NCI-H774 (cell line): ENCODE results near the gene ROBO1.

Experiments
- DNase-seq: peaks from one replicate; lab custom pipeline; 2025; lab: John Stamatoyannopoulos, UW

The ROBO1 gene

DNA sequence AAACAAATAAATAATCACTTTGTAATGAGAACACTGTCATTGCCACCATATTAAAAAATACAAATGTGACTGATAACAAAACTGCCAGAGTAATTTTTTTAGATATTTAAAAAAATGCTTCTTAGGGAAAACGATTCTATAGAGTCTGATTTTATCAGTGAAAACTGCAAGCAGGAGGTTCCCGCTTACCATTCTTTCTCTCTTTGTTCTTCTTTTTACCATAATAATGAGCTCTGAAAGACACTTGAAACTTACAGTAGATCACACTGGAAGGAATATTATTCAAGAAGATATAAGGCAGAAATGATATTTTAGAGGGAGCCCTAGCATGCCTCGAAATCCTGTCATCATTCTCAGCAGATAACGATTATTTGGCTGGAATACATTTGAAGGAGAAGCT, 701.3 kb downstream of the ROBO1 start:
- no peak for DNase-seq

DNA sequence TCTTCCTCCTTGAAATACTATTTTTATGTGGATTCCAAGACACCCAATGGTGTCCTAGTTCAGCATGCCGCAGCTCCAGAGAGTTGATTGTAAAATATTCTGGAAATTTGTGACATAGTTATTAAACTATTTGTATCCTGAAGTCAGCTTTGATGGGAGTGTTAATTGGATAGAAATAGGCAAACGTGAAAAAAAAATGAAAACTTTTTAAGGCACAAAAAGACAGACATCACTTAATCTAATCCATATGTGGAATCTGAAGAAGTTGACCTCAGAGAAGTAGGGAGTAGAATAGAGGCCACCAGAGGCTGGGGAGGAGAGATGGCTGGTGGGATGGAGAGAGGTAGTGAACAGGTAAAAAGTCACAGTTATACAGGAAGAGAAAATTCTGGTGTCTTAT, 704.2 kb downstream of the ROBO1 start:
- no peak for DNase-seq

DNA sequence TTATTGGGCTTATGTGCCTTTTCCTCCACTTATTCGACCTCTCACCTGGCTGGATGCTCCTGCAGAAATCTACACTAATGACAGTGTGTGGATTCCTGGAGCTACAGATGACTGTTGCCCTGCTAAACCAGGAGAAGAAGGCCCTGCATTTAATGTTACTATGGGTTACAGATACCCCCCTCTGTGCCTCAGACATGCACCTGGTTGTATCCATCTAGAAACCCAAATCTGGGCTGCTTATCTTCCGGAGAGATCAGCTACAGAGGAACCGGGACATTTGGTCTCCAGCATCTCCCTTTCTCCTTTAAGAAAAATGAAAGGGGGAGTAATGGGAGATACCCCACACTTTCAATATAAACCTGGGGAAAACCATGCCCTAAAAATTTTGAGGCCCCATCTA, 710.0 kb downstream of the ROBO1 start:
- DNase-seq = no peak

DNA sequence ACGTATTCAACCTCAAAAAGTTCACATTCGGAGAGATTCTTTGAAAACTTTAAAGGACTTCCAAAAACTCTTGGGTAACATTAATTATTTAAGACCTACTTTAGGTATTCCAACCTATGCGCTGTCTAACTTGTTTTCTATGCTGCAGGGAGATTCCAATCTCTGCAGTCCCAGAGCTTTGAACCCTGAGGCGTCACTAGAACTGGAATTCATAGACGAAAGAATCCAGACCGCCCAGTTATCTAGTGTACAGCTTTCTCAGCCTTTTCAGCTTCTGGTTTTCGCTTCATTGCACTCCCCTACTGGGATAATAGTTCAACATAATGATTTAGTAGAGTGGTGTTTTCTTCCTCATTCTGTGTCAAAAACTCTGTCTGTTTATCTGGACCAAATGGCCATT, 711.3 kb downstream of the ROBO1 start:
- no peak for DNase-seq

DNA sequence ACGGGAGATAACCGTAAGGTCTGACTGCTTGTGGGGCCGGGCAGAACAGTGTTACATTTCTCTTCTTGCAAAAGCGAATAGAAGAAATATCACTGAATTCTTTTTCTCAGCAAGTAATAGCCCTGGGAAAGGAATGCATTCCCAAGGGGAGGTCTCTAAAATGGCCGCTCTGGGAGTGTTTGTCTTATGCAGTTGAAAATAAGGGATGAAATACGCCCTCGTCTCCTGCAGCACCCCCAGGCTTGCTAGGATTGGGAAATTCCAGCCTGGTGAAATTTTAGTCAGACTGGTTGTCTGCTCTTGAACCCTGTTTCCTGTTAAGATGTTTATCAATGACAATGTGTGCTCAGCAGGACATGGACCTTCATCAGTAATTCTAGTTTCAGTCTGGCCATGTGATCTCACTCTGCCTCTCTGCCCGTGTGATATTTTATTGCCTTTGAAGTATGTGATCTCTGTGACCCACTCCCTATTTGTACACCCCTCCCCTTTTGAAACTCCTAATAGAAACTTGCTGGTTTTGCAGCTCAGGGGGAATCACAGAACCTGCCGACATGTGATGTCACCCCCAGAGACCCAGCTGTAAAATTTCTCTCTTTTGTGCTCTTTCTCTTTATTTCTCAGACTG, 715.6 kb downstream of the ROBO1 start:
- no peak for DNase-seq

DNA sequence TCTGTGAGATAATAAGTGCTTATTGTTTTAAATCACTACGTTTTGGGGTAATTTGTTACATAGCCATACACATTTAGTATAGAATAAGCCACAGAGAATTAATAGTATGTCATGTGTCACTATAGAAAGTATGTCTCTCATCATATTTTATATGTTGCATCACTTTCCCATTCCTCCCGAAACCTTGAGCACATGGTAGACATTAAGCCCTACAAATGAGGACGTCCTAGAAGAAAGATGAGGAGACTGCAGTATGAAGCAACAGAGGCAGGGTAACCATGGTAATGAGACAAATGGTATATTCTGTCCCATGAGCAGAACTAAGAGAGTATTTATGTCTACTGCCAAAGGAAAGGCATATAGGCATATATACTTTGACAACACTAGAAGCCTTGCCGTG, 720.2 kb downstream of the ROBO1 start:
- no peak for DNase-seq

DNA sequence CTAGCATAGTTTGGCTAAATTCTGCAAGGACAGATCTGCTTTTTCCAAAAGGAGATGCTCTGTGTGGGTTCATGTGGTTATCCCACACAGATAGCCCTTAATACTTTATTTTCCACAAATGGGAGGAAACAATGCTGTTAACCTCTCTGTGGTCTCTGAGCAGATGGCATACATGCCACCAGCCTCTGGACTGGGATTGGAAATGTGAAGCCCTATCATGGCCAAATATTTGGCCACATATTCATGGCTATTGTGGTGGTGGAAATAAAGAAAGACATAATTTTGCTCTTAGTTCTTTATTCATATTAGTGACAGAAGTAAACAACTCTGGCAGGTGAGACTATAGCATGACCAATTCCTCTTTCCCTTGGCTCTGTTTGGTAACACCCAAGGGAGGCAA, 726.2 kb downstream of the ROBO1 start:
- DNase-seq = no peak

DNA sequence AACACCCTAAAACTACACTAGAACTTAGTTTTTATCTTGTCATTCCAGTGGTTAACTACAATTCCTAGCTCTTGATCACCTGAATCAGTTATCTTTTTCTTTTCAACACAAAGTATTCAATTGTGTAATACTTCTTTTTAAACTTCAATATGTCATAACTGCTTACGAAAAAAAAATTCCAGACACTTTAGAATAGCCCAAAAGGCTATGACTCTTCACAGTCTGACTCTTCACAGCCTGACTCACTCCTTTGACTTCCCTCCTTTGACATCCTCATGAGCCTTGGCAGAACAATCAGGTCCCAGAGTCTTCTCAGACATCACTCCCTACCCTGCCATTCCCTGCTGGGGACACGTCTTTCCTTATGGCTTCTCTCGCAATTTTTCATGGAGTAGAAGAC, 727.1 kb downstream of the ROBO1 start:
- DNase-seq = no peak

DNA sequence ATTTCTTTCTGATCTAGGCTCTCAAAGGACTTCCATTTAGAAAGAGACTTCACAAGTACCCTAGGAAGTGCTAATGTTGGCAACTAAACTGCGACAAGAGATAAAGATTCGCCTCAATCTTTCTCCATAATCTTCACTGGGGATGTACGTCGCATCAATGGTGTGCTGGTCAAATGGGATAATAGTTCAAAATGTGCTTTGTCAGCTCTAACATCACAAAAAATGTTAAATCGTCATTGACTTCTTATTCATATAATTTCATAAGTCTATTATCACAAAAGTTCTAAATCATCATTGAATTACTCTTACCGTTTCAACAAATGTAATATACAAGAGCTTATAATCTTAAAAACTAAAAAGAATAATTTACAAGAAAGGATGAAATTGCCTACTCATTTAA, 727.7 kb downstream of the ROBO1 start:
- DNase-seq = no peak

DNA sequence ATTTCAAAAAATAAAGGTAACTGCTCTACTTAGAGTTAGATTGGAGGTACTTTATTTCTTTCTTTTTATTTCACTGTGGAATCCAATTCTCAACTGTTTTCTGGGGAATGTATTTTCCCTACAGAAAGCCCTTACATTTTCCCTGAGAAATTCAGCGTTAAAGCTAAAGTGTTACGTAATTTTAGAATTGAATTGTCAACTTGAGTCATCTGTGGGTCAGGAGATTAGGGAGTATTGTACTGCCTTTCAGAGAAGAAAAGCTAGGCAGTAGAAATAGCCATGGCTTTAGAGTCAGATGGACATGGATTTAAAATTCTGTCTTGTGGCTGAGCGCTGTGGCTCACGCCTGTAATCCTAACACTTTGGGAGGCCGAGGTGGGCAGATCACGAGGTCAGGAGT, 728.6 kb downstream of the ROBO1 start:
- no peak for DNase-seq

DNA sequence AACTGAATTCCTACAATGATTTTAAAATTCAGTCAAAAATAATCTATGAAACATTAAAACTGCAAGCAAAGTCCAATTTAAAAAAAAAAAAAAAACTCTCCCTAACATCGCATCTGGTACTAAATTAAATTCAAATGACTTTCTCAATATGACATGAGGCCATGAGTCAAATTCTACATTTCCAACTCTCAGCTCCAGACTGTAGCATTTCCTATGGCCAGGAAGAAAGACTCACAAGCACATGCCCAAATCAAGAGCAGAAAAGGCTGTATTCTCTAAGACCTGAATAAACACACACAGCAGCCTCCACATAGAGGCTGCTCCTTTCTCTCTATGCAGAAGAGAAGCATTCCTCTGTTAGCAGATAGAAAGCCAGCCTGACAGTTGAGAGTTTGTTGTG, 729.2 kb downstream of the ROBO1 start:
- DNase-seq = no peak

DNA sequence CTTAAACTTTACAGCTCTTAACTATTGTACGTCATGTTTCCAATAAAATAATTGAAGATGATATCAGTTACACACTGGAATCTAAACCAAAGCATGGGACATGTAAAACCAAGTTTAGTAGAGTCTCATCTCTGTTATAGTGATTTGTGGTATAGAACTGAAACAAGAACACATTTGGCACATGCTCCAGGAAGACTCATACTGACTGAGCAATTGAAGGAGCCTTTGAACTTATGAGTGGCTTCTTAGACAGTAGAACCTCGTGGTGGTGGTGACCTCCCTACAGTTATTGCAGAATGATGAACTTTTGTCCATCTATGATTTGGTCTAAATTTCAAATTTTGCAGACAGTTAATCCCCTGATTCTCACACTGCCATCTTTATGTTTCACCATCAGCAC, 729.7 kb downstream of the ROBO1 start:
- DNase-seq = no peak

DNA sequence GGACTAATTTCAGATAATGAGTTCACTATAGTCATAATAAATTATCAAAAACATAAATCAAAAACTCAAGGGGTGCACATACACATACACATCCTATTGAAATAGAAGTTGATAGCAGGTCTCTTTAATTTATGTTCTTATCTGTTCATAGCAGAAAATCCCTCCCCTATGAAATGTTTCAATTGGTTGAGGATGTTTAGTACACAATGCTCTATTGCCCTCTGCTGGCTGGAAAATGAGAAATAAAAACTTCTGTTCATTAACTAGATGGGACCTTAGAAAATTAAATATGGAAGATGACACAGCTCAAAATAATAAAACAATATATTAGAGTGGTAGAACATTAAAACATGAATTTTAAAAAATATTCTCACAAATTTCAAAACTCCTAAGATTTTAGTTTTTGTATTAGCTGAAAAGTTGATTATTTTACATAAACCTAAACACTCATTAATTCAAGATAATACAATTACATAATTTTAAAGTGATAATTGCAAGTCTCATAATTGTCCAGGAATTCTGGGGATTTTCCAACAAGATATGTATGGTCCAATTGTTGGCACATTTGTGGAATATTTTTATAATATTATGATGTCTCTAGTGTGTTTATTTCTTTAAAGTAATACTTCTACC, 735.0 kb downstream of the ROBO1 start:
- peak; percentile 24 for DNase-seq

DNA sequence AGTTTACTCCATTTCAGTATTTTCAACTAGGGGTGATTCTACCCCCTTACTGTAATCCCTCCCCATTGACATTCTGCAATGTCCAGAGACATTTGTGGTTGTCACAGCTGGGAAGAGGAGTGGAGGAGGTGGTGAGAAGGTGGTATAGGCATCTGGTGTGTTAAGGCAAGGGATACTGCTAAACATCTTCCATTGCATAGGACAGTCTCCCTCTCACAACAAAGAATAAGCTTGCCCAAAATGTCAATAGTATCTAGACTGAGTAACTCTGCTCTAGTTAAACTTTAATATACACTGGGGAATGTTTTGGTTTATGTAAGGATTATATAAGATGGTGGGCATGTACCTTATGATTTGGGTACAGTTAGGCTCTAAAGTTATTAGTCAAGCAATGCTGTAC, 737.6 kb downstream of the ROBO1 start:
- no peak for DNase-seq

DNA sequence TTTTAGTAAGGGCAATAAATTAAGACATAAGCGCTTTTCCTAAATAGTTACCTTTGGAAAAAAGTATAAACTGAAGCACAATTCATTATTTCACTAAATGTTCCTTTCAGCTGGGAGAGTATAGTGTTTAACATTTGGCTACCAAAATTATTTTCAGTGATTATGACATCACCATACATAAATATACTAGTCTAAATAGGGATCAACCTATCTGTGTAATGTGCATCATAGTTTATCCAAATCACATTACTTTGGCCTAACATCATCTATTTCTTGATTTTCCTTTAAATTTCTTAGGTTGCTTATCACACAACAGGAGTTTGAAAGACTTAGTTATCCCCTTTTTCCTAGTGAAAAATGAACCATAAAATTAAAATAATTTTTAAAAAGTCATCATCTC, 738.9 kb downstream of the ROBO1 start:
- DNase-seq = no peak

DNA sequence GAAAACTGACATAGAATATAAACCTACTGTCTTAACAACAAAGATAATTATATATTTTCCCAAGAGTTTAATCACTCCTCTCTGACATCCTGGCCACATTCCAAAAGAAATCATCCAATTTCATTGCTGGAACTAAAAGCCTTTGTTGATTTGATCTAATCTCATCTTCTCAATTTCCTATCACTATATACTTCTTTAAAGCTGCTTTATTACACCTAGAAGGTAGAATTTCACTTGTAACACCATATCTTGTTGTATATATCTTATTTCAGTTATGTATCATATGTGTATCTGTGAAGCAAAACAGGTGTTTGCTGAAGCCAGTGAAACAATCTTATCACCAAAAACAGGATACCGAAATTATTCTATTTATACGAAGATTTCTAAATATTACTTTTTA, 740.2 kb downstream of the ROBO1 start:
- DNase-seq = no peak

DNA sequence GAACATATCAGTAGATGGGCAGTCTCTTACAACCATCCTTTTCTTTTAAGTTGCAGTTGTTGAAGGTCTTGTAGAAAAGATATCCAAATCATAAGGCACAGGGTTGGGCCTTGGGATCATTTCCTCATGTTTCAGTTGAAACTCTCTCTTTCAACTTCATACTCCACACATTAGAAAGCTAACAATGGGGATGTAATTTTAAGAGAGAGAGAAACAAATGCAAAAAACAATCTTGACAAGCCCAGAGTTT, 747.9 kb downstream of the ROBO1 start:
- DNase-seq = no peak

DNA sequence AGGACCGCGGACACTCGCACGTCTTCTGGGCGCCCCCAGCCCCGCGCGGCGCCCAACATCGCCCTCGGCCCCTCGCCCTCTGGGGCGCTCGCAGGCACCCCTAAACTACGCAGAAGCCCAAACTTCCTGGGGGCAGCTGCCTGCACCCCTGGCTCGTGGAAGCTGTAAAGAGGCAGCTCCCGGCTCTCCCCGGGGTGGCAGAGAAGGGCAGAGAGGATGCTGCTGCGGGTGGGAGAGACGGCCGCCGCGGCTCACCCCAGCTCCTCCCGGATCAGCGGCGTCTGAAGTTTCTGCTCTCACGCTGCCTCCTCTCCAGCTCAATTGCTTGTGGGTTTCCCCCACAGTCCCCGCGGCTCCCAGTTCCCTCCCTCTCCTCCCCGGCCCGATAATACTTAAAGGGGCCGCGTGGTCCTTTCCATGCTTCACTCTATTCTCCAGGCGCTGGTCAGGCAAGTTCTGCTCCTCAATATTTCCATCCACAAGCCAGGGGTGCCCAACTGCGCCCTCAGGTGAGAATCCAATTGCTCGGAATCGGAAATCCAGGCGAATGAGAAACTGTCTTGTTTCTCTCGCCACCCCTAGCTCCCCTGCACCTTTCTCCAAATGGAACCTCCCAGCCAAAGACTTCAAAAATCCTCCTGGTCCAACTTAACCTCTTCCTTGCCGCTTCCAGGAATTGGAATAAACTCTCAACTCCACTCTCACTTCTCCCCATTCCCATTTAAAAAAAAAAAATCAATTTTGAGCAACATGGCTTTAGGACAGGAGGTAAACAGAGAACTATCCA, 748.5 kb downstream of the ROBO1 start:
- peak; percentile 63 for DNase-seq

DNA sequence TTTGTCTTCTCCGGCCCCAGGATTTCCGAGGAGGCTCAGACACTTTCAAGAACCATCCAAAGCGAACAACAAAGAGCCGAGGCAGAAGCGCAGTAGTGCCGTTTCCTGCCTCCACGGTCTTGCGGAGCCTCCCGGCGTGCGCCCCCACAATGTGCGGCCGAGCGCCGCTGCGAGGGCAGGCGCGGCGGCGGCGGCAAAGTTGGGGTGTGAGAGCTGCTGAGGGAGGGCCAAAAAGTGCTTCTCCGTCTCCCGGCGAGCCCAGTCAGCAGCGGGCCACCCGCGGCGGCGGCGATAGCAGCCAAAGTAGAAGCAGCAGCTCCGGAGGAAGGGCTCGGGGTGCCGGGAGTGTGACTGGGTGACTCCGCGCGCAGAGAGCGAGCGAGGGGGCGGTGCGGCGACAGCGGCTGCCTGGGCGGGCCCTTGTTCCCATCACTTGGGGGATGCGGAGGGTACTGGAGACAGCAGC, 749.1 kb downstream of the ROBO1 start:
- DNase-seq = no peak

DNA sequence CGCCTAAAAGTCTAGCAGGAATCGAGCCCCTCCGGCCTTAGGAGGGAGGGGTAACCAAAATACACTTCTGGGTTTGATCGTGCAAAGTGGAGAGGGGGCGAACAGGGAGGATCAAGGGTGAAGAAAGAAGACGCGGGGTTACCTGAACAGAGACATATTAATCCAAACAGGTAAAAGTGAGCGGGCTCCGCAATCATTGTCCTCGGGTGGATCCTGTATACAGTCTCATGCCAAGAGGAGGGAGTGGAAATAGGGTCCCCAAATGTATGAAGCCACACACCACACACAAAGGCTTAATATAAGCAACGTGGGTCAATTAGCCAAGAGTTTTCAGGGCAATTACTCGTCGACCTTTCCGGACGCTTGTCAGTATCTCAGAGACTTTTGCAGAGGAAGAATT, 749.5 kb downstream of the ROBO1 start:
- DNase-seq = no peak

DNA sequence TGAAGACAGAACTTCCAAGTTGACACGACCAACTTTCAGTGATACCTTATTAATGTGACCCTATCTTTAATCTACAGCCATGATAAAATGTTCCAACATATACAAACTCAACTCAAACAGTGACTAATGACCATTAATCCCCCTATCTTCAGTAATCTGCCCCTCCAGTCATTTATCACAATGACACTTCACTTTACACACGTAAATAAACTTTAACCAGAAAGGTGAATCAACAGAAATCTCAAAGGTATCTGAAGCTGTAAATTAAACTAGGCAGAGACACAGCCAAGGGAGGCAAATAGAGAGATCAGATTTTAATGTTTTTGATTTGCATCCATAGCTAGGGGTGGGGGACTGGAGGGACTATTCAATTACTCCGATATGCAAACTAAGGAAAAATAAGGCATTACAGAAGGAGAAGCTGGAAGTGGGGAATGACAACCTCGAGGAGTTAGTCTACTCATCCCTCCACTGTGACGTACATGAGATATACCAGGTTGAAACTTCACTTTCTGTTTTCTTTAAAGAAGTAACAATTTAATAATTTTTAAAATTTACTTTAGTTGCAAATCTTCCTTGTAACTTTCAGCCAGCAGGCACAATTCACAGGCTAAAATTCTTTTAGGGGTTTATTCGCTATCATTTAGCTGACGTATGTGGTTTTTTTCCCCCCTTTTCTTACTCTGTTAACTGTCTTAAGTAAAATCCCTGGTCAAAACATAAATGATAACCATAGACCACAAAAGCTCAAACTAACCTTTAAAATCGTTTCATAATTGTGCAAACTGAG, 751.0 kb downstream of the ROBO1 start:
- no peak for DNase-seq

DNA sequence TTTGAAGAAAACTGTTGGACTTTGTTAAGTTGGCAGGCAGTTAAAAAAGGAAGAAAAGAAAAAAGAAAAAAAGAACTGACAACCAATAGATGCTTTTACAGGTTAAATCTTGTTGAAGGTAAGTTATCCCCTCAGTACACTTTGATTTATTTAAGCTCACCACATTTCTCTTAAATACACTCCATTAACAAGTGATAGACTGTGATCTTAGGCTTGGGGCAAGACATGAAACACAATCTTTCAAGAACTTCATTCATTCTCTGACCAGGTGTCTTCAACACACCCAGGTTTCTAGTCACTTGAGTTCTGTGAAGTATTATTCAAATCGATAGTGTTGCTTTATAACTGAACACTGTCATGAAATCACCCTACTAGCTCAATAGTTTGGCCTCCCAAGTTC, 751.9 kb downstream of the ROBO1 start:
- DNase-seq = no peak

DNA sequence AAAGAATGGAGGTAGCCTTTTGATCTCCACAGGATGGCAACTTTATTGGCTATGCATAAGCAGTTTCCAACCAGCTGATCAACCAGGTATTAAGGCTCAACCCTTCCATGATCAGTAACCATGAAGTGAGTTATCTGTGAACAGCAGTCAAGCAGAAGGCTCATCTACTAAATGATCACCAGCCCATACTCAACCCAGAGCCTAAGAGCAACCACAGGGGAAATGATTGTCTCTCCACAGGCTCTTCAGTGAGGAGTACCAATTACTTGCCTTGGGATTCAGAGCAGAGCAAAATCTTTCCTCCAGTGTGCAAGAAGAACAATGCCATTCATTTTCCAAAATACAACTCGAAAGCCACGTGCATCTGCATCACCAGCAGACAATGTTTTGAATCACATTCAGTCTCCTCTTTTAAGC, 754.8 kb downstream of the ROBO1 start:
- DNase-seq = no peak
